GM18520 (cell line): ENCODE results near the gene SUCLG2.

ENCODE experiments used
- ATAC-seq: cut with Tn5 transposase; IDR thresholded peaks from one replicate; pipeline ENCODE4 v1.9.1; 2021; ENCODE audit not compliant: unreplicated experiment

The SUCLG2 gene

GRCh38 chr3:67650084-67650483 is 4.3 kb downstream of the SUCLG2 start:
- ATAC-seq, result no peak

GRCh38 chr3:67649681-67650080 is 4.7 kb downstream of the SUCLG2 start:
- no peak for ATAC-seq

- no peak for ATAC-seq
Observed at GRCh38 chr3:67648701-67649100, 5.7 kb downstream of the SUCLG2 start.

- no peak for ATAC-seq
Observed at GRCh38 chr3:67648229-67648628, 6.2 kb downstream of the SUCLG2 start.

GRCh38 chr3:67647390-67647878 is 7.0 kb downstream of the SUCLG2 start:
- ATAC-seq, result no peak

- ATAC-seq, result no peak
Observed at GRCh38 chr3:67646586-67647234, 7.7 kb downstream of the SUCLG2 start.

GRCh38 chr3:67644827-67645226 is 9.6 kb downstream of the SUCLG2 start:
- no peak for ATAC-seq

GRCh38 chr3:67642734-67643133 is 11.7 kb downstream of the SUCLG2 start:
- no peak for ATAC-seq

- no peak for ATAC-seq
Observed at GRCh38 chr3:67642190-67642589, 12.2 kb downstream of the SUCLG2 start.

GRCh38 chr3:67641451-67641850 is 13.0 kb downstream of the SUCLG2 start:
- no peak for ATAC-seq

- ATAC-seq, result no peak
Observed at GRCh38 chr3:67640023-67640660, 14.3 kb downstream of the SUCLG2 start.

- ATAC-seq, result no peak
Observed at GRCh38 chr3:67637255-67637900, 17.0 kb downstream of the SUCLG2 start.

- no peak for ATAC-seq
Observed at GRCh38 chr3:67635806-67636205, 18.6 kb downstream of the SUCLG2 start.

- ATAC-seq, result no peak
Observed at GRCh38 chr3:67635257-67635656, 19.2 kb downstream of the SUCLG2 start.

- ATAC-seq, result no peak
Observed at GRCh38 chr3:67630666-67631362, 23.6 kb downstream of the SUCLG2 start.

GRCh38 chr3:67624687-67625086 is 29.7 kb downstream of the SUCLG2 start:
- no peak for ATAC-seq

- ATAC-seq, result no peak
Observed at GRCh38 chr3:67624078-67624477, 30.3 kb downstream of the SUCLG2 start.

- ATAC-seq, result no peak
Observed at GRCh38 chr3:67622652-67623051, 31.8 kb downstream of the SUCLG2 start.

- no peak for ATAC-seq
Observed at GRCh38 chr3:67620869-67621268, 33.5 kb downstream of the SUCLG2 start.

- ATAC-seq, result no peak
Observed at GRCh38 chr3:67619991-67620390, 34.4 kb downstream of the SUCLG2 start.

GRCh38 chr3:67617518-67617917 is 36.9 kb downstream of the SUCLG2 start:
- ATAC-seq, result no peak

GRCh38 chr3:67616046-67616445 is 38.4 kb downstream of the SUCLG2 start:
- ATAC-seq, result no peak
